IPS-15b (cell line): Measurements from ENCODE around the gene TMC5.
A peak's percentile ranks its signal among the peaks of the same experiment; 100 is the strongest.

ENCODE experiments used
- H3K27me3 ChIP-seq: one replicate; pipeline ENCODE4 v1.6.1; 2013; ENCODE audit warnings: low read length; ENCODE audit not compliant: control insufficient read depth, insufficient read depth
- H3K36me3 ChIP-seq: one replicate; pipeline ENCODE4 v1.6.1; 2013; ENCODE audit warnings: low read length; ENCODE audit not compliant: control insufficient read depth, insufficient read depth
- H3K4me1 ChIP-seq: one replicate; pipeline ENCODE4 v1.6.1; 2013; ENCODE audit warnings: mild to moderate bottlenecking, low read length; ENCODE audit not compliant: control insufficient read depth, insufficient read depth
- H3K4me3 ChIP-seq: one replicate; pipeline ENCODE4 v1.5.1; 2013; ENCODE audit warnings: low read depth, low read length
- H3K9ac ChIP-seq: one replicate; pipeline ENCODE4 v1.6.1; 2013; ENCODE audit warnings: low read depth, mild to moderate bottlenecking, low read length
- H3K9me3 ChIP-seq: one replicate; pipeline ENCODE4 v1.6.1; 2013; ENCODE audit warnings: mild to moderate bottlenecking, low read length; ENCODE audit not compliant: control insufficient read depth, insufficient read depth

The TMC5 gene

DNA sequence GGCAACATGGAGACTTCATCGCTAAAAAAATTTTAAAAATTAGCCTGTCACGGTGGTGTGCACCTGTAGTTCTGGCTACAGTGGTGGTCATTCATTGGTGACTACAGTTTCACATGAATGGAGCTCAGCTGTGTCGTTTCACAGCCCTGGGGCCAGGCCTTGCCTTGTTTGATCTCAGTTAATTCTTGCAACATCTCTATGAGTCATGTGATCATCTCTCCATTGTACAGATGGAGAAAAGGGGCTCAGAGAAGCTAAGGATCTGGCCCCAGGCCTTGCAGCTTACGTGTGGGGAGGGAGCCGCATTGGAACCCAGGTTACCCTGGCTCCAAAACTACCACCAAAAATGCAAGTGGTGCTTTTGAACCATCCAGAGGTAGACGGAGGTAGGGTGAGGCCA, 54.8 kb downstream of the TMC5 start:
- no peaks in the 10 kb centered on the region for H3K27me3 ChIP-seq
- no peaks in the 10 kb centered on the region for H3K36me3 ChIP-seq
- H3K9ac ChIP-seq: no peak overlapping the region
- no peaks in the 10 kb centered on the region for H3K4me1 ChIP-seq
- H3K9me3 ChIP-seq: no peaks in the 10 kb centered on the region
- H3K4me3 ChIP-seq: no peak overlapping the region

DNA sequence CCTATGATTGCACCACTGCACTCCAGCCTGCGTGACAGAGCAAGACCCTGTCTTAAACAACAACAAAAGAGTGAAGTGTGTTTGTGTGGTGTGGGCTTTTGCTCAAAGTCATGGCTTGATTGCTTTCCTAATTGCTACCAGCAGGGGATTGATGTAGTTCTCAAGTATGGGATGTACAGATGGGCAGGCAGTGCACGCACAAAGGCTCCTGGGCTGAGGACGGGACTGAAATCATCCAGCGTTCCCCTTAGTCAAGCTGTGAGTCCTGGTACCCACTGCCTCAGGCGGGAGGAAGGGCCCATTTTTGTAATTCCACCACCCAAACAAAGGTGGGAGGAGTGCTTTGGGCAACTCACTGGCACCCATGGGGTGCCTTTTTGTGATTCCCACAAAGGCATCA, 56.9 kb downstream of the TMC5 start:
- Histone ChIP-seq H3K27me3 (no peaks in the 10 kb centered on the region), H3K9me3 (no peaks in the 10 kb centered on the region), H3K4me1 (no peaks in the 10 kb centered on the region)

GRCh38 chr16:19478505-19478904, 60.8 kb downstream of the TMC5 start:
- Histone ChIP-seq H3K27me3 (no peaks in the 10 kb centered on the region), H3K9ac (no peak overlapping the region), H3K4me1 (no peaks in the 10 kb centered on the region), H3K9me3 (no peaks in the 10 kb centered on the region), H3K4me3 (no peak overlapping the region), H3K36me3 (no peaks in the 10 kb centered on the region)

More for the DNA sequence above, 56.9 kb downstream of the TMC5 start:
- no peak overlapping the region for H3K4me3 ChIP-seq
- H3K36me3 ChIP-seq: no peaks in the 10 kb centered on the region
- H3K9ac ChIP-seq: no peak overlapping the region

- Histone ChIP-seq H3K27me3 (no peaks in the 10 kb centered on the region), H3K9me3 (no peaks in the 10 kb centered on the region), H3K4me3 (no peak overlapping the region), H3K4me1 (no peaks in the 10 kb centered on the region), H3K36me3 (no peaks in the 10 kb centered on the region), H3K9ac (no peak overlapping the region)
Observed at GRCh38 chr16:19479302-19479721, 61.6 kb downstream of the TMC5 start.

- Histone ChIP-seq H3K9ac (no peak overlapping the region), H3K4me1 (no peaks in the 10 kb centered on the region), H3K9me3 (no peaks in the 10 kb centered on the region), H3K36me3 (no peaks in the 10 kb centered on the region), H3K4me3 (no peak overlapping the region), H3K27me3 (no peaks in the 10 kb centered on the region)
Observed at GRCh38 chr16:19481296-19481695, 63.6 kb downstream of the TMC5 start.

- Histone ChIP-seq H3K9ac (no peak overlapping the region), H3K4me1 (no peaks in the 10 kb centered on the region), H3K4me3 (no peak overlapping the region), H3K27me3 (no peaks in the 10 kb centered on the region), H3K36me3 (no peaks in the 10 kb centered on the region), H3K9me3 (no peaks in the 10 kb centered on the region)
Observed at GRCh38 chr16:19481769-19482168, 64.1 kb downstream of the TMC5 start.

DNA sequence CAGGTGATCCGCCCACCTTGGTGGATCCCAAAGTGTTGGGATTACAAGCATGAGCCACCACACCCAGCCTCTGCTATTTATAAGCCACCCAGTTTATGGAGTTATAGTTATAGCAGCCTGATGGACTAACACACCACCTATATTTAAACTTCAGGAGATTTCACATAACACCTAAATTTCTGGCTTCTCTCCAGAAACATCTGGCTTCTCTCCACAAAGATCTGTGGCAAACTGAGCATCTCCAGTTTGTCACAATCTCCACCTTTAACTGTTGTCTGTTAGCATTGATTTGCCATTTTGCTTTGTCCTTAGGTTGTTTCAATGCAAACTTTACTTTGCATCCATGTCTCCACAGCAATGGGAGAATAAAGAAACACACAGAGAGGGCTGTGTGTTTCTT, 64.6 kb downstream of the TMC5 start:
- Histone ChIP-seq H3K27me3 (no peaks in the 10 kb centered on the region), H3K9me3 (no peaks in the 10 kb centered on the region), H3K4me1 (no peaks in the 10 kb centered on the region), H3K9ac (no peak overlapping the region), H3K4me3 (no peak overlapping the region), H3K36me3 (no peaks in the 10 kb centered on the region)

DNA sequence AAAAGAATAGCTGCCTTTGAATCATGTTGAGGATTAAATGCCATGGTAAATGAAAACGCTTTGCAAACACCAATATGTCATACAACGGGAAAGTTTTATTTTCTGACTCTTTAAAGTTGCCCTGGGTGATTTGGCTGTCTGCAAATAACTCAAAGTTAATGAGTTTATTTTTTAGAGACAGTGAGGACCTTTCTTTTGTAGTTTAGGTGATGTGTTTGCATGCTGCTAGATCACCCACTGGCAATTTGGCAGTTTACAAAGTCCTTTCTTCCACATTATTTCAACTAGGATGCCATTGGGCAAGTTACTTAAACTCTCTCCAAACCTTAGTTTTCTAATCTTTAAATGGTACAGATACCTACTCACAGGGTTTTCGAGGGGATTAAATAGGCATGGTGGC, 66.4 kb downstream of the TMC5 start:
- no peaks in the 10 kb centered on the region for H3K36me3 ChIP-seq
- no peak overlapping the region for H3K4me3 ChIP-seq
- no peaks in the 10 kb centered on the region for H3K9me3 ChIP-seq
- no peaks in the 10 kb centered on the region for H3K27me3 ChIP-seq
- H3K4me1 ChIP-seq: peaks cover 10% of the 10 kb centered on the region
- no peak overlapping the region for H3K9ac ChIP-seq

- no peaks in the 10 kb centered on the region for H3K36me3 ChIP-seq
- peaks cover 10% of the 10 kb centered on the region for H3K4me1 ChIP-seq
- H3K27me3 ChIP-seq: no peaks in the 10 kb centered on the region
- no peaks in the 10 kb centered on the region for H3K9me3 ChIP-seq
- no peak overlapping the region for H3K9ac ChIP-seq
- H3K4me3 ChIP-seq: no peak overlapping the region
Observed at GRCh38 chr16:19485611-19486010, 67.9 kb downstream of the TMC5 start.

- Histone ChIP-seq H3K27me3 (no peaks in the 10 kb centered on the region), H3K4me3 (no peak overlapping the region), H3K4me1 (peaks cover 10% of the 10 kb centered on the region), H3K36me3 (no peaks in the 10 kb centered on the region), H3K9ac (no peak overlapping the region), H3K9me3 (no peaks in the 10 kb centered on the region)
Observed at GRCh38 chr16:19486051-19486450, 68.4 kb downstream of the TMC5 start.

DNA sequence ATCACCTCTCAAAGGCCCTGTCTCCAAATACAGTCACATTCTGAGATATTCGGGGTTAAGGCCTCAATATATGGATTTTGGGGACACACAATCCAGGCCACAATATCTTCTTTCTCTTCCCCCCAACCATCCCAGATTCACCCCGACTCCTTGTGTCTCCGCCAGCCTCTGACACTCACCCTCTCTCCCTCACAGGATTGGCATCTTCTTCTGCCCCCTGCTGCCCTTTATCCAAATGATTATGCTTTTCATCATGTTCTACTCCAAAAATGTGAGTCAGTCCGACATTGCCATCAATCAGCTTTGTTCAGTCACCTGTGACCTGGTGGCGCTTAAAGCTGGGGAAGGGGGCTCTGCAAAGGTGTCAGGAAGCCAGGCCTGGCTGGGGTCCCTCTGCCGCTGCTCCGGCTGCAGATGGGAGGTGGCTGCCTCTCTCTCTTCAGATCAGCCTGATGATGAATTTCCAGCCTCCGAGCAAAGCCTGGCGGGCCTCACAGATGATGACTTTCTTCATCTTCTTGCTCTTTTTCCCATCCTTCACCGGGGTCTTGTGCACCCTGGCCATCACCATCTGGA, 69.2 kb downstream of the TMC5 start:
- Histone ChIP-seq H3K9me3 (no peaks in the 10 kb centered on the region), H3K9ac (no peak overlapping the region), H3K4me1 (peaks cover 10% of the 10 kb centered on the region), H3K4me3 (no peak overlapping the region), H3K27me3 (no peaks in the 10 kb centered on the region), H3K36me3 (no peaks in the 10 kb centered on the region)

DNA sequence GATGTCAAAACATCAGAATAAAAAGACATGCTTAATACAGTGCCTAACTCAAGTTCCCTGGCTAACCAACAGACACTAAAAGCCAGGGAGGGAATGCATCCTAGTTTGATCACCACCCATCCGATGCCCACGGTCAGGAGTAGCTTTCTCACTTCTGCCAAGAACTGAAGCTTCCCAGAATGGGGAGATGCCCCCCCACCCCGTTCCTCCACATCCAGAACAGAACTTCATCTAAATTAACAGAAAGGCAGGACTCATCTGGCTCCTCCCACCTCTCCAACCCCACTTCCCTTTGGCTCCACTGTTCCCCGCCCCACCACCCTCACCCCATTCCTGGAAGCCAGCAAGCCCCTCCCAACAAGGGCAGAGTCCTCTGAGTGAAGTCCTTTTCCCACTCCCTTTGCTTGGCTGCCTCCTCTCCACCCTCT, 70.5 kb downstream of the TMC5 start:
- Histone ChIP-seq H3K36me3 (no peaks in the 10 kb centered on the region), H3K9ac (no peak overlapping the region), H3K27me3 (no peaks in the 10 kb centered on the region), H3K4me1 (peaks cover 10% of the 10 kb centered on the region), H3K9me3 (no peaks in the 10 kb centered on the region), H3K4me3 (peak overlapping the region; percentile 38)
